GM18526 (cell line): ENCODE data around the gene LSM6.

Experiments used
- POLR2A ChIP-seq: IDR thresholded peaks from 3 replicates; pipeline ENCODE4 v1.6.1; 2011; ENCODE audit not compliant: insufficient read length; ENCODE audit errors: extremely low read depth

Gene LSM6

GRCh38 chr4:146175541-146176453 lies at the start of gene LSM6:
Gene LSM6 (plus strand): TSS chr4:146175718. CDS start chr4:146182922, 7,204 bp downstream.
- peak; percentile 68 for TF ChIP-seq POLR2A

- TF ChIP-seq POLR2A, result no peak
Observed at GRCh38 chr4:146132445-146132844, 43.1 kb upstream of the LSM6 start.

GRCh38 chr4:146134761-146135445 lies 40.6 kb upstream of the LSM6 start:
- no peak for TF ChIP-seq POLR2A

- no peak for TF ChIP-seq POLR2A
Observed at GRCh38 chr4:146135941-146136340, 39.6 kb upstream of the LSM6 start.

- no peak for TF ChIP-seq POLR2A
Observed at GRCh38 chr4:146142768-146143167, 32.8 kb upstream of the LSM6 start.

- TF ChIP-seq POLR2A, result no peak
Observed at GRCh38 chr4:146143888-146144287, 31.6 kb upstream of the LSM6 start.

GRCh38 chr4:146146918-146147317 lies 28.6 kb upstream of the LSM6 start:
- no peak for TF ChIP-seq POLR2A

- TF ChIP-seq POLR2A, result no peak
Observed at GRCh38 chr4:146148021-146148420, 27.5 kb upstream of the LSM6 start.

GRCh38 chr4:146154057-146154456 lies 21.5 kb upstream of the LSM6 start:
- TF ChIP-seq POLR2A, result no peak

GRCh38 chr4:146155152-146155724 lies 20.3 kb upstream of the LSM6 start:
- TF ChIP-seq POLR2A, result no peak

- no peak for TF ChIP-seq POLR2A
Observed at GRCh38 chr4:146158036-146158745, 17.3 kb upstream of the LSM6 start.

GRCh38 chr4:146159384-146160058 lies 16.0 kb upstream of the LSM6 start:
- no peak for TF ChIP-seq POLR2A

- TF ChIP-seq POLR2A, result no peak
Observed at GRCh38 chr4:146161243-146161642, 14.3 kb upstream of the LSM6 start.

- TF ChIP-seq POLR2A, result no peak
Observed at GRCh38 chr4:146165221-146165620, 10.3 kb upstream of the LSM6 start.

GRCh38 chr4:146165840-146166239 lies 9.7 kb upstream of the LSM6 start:
- no peak for TF ChIP-seq POLR2A
